Measurements from ENCODE around the gene ITPR2. TPM values are rescaled to one million over a fixed set of nuclear protein-coding genes. Genes with fewer than 3 reads are reported as not detected.

Gene ITPR2
- polyA plus RNA-seq, 1 experiment: 3.4 TPM

- DNase-seq (ENCODE audit: low read depth, low spot score): no peak
- Histone ChIP-seq H3K9me3 (ENCODE audit: control insufficient read depth, insufficient read depth, low read length) (no peaks in the 10 kb centered on the region), H3K27ac (ENCODE audit: low read depth, low read length) (no peak overlapping the region), H3K4me3 (ENCODE audit: low read depth, low read length) (no peak overlapping the region), H3K27me3 (ENCODE audit: control insufficient read depth, insufficient read depth, low read length) (no peaks in the 10 kb centered on the region)
- TF ChIP-seq, protein P1, sequence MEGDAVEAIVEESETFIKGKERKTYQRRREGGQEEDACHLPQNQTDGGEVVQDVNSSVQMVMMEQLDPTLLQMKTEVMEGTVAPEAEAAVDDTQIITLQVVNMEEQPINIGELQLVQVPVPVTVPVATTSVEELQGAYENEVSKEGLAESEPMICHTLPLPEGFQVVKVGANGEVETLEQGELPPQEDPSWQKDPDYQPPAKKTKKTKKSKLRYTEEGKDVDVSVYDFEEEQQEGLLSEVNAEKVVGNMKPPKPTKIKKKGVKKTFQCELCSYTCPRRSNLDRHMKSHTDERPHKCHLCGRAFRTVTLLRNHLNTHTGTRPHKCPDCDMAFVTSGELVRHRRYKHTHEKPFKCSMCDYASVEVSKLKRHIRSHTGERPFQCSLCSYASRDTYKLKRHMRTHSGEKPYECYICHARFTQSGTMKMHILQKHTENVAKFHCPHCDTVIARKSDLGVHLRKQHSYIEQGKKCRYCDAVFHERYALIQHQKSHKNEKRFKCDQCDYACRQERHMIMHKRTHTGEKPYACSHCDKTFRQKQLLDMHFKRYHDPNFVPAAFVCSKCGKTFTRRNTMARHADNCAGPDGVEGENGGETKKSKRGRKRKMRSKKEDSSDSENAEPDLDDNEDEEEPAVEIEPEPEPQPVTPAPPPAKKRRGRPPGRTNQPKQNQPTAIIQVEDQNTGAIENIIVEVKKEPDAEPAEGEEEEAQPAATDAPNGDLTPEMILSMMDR (IDR thresholded peaks at IDR 0.05; ENCODE audit: low read depth, low read length): no peak
- CTCF ChIA-PET: interaction anchor here (0.6 kb wide), 1 partner anchor 18 kb away, joined by 3 read pairs; no protein-coding TSS in a partner anchor
- POLR2A ChIA-PET: no interaction called here
Observed at GRCh38 chr12:26599096-26599695, 233.8 kb downstream of the ITPR2 start.

DNA sequence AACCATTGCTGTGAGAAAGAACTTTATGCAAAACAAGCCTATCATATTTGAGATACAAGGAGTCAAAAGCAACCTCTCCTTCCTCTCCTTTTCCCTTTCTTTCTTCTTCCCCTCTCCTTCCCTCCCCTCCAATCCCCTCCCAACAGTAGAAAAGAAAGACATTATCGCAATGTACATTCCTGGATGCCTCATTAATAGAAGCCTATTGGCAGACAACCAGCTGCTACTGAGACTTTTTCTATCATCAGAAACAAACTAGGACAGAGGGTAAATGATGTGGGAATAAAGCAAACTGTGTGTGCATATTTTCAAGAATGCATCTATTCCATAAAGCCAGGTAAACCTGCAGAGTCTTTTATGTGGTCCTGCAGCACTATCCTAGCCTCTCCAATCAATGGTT, 237.2 kb downstream of the ITPR2 start:
- no peaks in the 10 kb centered on the region for H3K27me3 ChIP-seq (ENCODE audit: control insufficient read depth, insufficient read depth, low read length)
- POLR2A ChIA-PET: no interaction called here
- H3K27ac ChIP-seq (ENCODE audit: low read depth, low read length): no peak overlapping the region
- no peak overlapping the region for H3K4me3 ChIP-seq (ENCODE audit: low read depth, low read length)
- TF ChIP-seq, protein P1 (IDR thresholded peaks at IDR 0.05; ENCODE audit: low read depth, low read length): no peak
- H3K9me3 ChIP-seq (ENCODE audit: control insufficient read depth, insufficient read depth, low read length): no peaks in the 10 kb centered on the region
- CTCF ChIA-PET: no interaction called here
- DNase-seq (ENCODE audit: low read depth, low spot score): no peak

DNA sequence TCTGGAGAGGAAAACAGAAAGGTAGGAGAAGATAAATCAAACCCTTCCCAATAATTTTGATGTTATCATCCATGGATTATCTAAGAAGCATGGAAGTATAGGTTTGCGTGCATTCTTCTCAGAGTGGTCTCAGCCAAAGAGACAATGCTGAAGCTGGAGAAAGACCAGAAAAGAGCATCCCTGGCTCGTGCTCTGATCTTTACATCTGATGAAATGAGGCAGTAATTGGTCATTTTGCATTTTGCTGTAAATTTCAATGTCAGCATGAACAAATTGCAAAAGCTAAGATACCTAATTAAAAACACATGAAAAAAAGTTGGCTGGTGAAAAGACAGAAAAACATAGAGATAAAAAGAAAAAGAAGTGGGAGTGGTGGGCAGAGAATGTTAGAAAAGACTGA, 252.4 kb downstream of the ITPR2 start:
- Histone ChIP-seq H3K9me3 (ENCODE audit: control insufficient read depth, insufficient read depth, low read length) (no peaks in the 10 kb centered on the region), H3K27me3 (ENCODE audit: control insufficient read depth, insufficient read depth, low read length) (no peaks in the 10 kb centered on the region), H3K27ac (ENCODE audit: low read depth, low read length) (no peak overlapping the region), H3K4me3 (ENCODE audit: low read depth, low read length) (no peak overlapping the region)
- no peak for DNase-seq (ENCODE audit: low read depth, low spot score)
- ChIA-PET POLR2A (no interaction called here), CTCF (no interaction called here)
- TF ChIP-seq, protein P1 (IDR thresholded peaks at IDR 0.05; ENCODE audit: low read depth, low read length): no peak

DNA sequence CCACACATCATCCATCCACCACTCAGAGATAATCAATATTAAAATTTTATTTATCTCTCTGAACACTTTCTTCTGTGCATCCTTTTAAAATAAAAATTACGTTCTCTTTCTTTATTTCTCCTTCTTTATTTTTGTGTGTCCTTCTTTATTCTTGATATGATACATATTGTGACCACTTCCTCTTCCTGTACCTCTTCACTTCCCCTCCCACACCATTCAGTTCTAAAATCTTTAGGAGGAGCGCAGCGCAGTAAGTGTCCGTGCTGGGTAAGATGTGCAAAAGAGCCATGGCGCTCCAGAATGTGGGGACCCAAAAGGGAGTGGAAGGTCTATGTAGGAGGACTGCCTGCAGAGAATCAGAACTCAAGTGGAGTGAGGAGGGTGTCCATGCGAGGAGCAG, 256.7 kb downstream of the ITPR2 start:
- no peak overlapping the region for H3K27ac ChIP-seq (ENCODE audit: low read depth, low read length)
- no peaks in the 10 kb centered on the region for H3K9me3 ChIP-seq (ENCODE audit: control insufficient read depth, insufficient read depth, low read length)
- ChIA-PET CTCF (no interaction called here), POLR2A (no interaction called here)
- H3K27me3 ChIP-seq (ENCODE audit: control insufficient read depth, insufficient read depth, low read length): no peaks in the 10 kb centered on the region
- no peak for DNase-seq (ENCODE audit: low read depth, low spot score)
- H3K4me3 ChIP-seq (ENCODE audit: low read depth, low read length): no peak overlapping the region
- TF ChIP-seq, protein P1 (IDR thresholded peaks at IDR 0.05; ENCODE audit: low read depth, low read length): no peak

DNA sequence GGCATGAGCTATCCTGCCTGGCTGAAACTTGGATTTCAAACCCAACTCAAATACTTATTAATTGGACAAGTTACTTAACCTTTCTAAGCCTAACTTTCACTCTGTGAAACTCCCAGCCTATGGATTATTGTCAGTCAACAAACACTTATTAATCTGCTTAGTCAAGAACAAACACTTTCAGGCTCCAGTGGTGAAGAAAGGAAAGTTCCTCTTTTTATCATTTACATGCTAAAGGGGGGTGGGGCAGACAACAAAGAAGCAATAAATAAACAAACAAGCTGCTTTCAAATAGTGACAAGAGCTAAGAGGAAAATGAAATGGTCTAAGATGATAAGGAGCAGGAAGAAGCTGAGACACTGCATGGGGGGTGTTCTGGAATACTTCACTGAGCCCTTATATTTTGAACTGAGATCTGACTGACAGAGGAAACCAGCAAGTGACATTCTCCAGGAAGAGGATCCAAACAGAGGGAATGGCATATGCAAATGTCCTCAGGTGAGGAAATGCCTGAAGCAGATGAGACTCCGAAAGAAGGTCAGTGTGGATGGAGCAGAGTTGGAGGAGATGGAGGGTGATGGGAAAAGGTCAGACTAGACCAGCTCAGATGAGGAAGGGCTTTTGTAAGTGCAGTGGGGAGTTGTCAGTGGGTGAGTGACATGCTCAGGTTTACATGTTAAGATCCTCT, 259.6 kb downstream of the ITPR2 start:
- Histone ChIP-seq H3K4me3 (ENCODE audit: low read depth, low read length) (no peak overlapping the region), H3K27me3 (ENCODE audit: control insufficient read depth, insufficient read depth, low read length) (no peaks in the 10 kb centered on the region), H3K9me3 (ENCODE audit: control insufficient read depth, insufficient read depth, low read length) (no peaks in the 10 kb centered on the region), H3K27ac (ENCODE audit: low read depth, low read length) (no peak overlapping the region)
- TF ChIP-seq, protein P1 (IDR thresholded peaks at IDR 0.05; ENCODE audit: low read depth, low read length): no peak
- ChIA-PET CTCF (interaction anchor here (0.6 kb wide), 1 partner anchor 126 kb away, joined by 4 read pairs; no protein-coding TSS in a partner anchor), POLR2A (no interaction called here)
- DNase-seq (ENCODE audit: low read depth, low spot score): no peak
